Measurements from ENCODE around the gene RAP1GAP. TPM values are rescaled to one million over a fixed set of nuclear protein-coding genes. Genes with fewer than 3 reads are reported as not detected.

The RAP1GAP gene
- total RNA-seq, 2 experiments from 2014 or later: not detected

GRCh38 chr1:21655748-21656147, 13.4 kb downstream of the RAP1GAP start:
- Histone ChIP-seq H3K27ac (ENCODE audit: low read depth, low read length, poor library complexity, severe bottlenecking) (no peak overlapping the region), H3K4me2 (ENCODE audit: low read length) (no peak overlapping the region), H3K4me3 (ENCODE audit: low read depth, low read length, poor library complexity, severe bottlenecking) (no peak overlapping the region), H2AFZ (ENCODE audit: low read length) (no peak overlapping the region), H4K20me1 (ENCODE audit: insufficient read depth, low read length) (no peaks in the 10 kb centered on the region), H3K9me3 (ENCODE audit: low read length) (no peaks in the 10 kb centered on the region), H3K36me3 (ENCODE audit: insufficient read depth, low read length) (no peaks in the 10 kb centered on the region), H3K4me1 (ENCODE audit: insufficient read depth, low read length, poor library complexity, severe bottlenecking) (no peaks in the 10 kb centered on the region), H3K79me2 (ENCODE audit: insufficient read depth, low read depth, low read length) (no peaks in the 10 kb centered on the region), H3K9me2 (ENCODE audit: insufficient read depth, low read length) (no peaks in the 10 kb centered on the region)
- no peak for TF ChIP-seq EZH2phosphoT487 (IDR thresholded peaks at IDR 0.05; ENCODE audit: borderline replicate concordance, low read depth, low read length)
- 0 out of 2 replicates have a peak, but pooled peaks have one; percentile 17 for TF ChIP-seq CTCF (conservative IDR thresholded peaks at IDR 0.05; ENCODE audit: low read length)
- intact Hi-C loops (cut with micrococcal nuclease; ENCODE audit: unreplicated experiment): loop anchor here (5.0 kb wide), 2 partner anchors 307 to 423 kb away; no protein-coding TSS in a partner anchor
- BruUV-seq (replicated peaks): no TSS peak
- no peak for DNase-seq (ENCODE audit: low spot score)
- POLR2A ChIA-PET: no interaction called here
- CTCF ChIA-PET (ENCODE audit: unreplicated experiment): no interaction called here

GRCh38 chr1:21655259-21655658, 13.9 kb downstream of the RAP1GAP start:
- no peak overlapping the region for H3K4me3 ChIP-seq (ENCODE audit: low read depth, low read length, poor library complexity, severe bottlenecking)
- H3K9me3 ChIP-seq (ENCODE audit: low read length): no peaks in the 10 kb centered on the region
- no peaks in the 10 kb centered on the region for H3K9me2 ChIP-seq (ENCODE audit: insufficient read depth, low read length)
- BruUV-seq (replicated peaks): no TSS peak
- no peaks in the 10 kb centered on the region for H4K20me1 ChIP-seq (ENCODE audit: insufficient read depth, low read length)
- no peaks in the 10 kb centered on the region for H3K79me2 ChIP-seq (ENCODE audit: insufficient read depth, low read depth, low read length)
- H2AFZ ChIP-seq (ENCODE audit: low read length): no peak overlapping the region
- no peak overlapping the region for H3K4me2 ChIP-seq (ENCODE audit: low read length)
- H3K36me3 ChIP-seq (ENCODE audit: insufficient read depth, low read length): no peaks in the 10 kb centered on the region
- intact Hi-C loops (cut with micrococcal nuclease; ENCODE audit: unreplicated experiment): loop anchor here (5.0 kb wide), 2 partner anchors 307 to 423 kb away; no protein-coding TSS in a partner anchor
- TF ChIP-seq EZH2phosphoT487 (IDR thresholded peaks at IDR 0.05; ENCODE audit: borderline replicate concordance, low read depth, low read length) (no peak), CTCF (conservative IDR thresholded peaks at IDR 0.05; ENCODE audit: low read length) (no peak)
- no peaks in the 10 kb centered on the region for H3K4me1 ChIP-seq (ENCODE audit: insufficient read depth, low read length, poor library complexity, severe bottlenecking)
- DNase-seq (ENCODE audit: low spot score): no peak
- ChIA-PET CTCF (ENCODE audit: unreplicated experiment) (no interaction called here), POLR2A (no interaction called here)
- no peak overlapping the region for H3K27ac ChIP-seq (ENCODE audit: low read depth, low read length, poor library complexity, severe bottlenecking)

GRCh38 chr1:21654209-21654608, 14.9 kb downstream of the RAP1GAP start:
- H3K4me2 ChIP-seq (ENCODE audit: low read length): no peak overlapping the region
- no peak overlapping the region for H3K27ac ChIP-seq (ENCODE audit: low read depth, low read length, poor library complexity, severe bottlenecking)
- no peak for DNase-seq (ENCODE audit: low spot score)
- H3K9me2 ChIP-seq (ENCODE audit: insufficient read depth, low read length): no peaks in the 10 kb centered on the region
- H3K79me2 ChIP-seq (ENCODE audit: insufficient read depth, low read depth, low read length): no peaks in the 10 kb centered on the region
- ChIA-PET POLR2A (no interaction called here), CTCF (ENCODE audit: unreplicated experiment) (no interaction called here)
- no peaks in the 10 kb centered on the region for H3K4me1 ChIP-seq (ENCODE audit: insufficient read depth, low read length, poor library complexity, severe bottlenecking)
- H3K9me3 ChIP-seq (ENCODE audit: low read length): no peaks in the 10 kb centered on the region
- TF ChIP-seq EZH2phosphoT487 (IDR thresholded peaks at IDR 0.05; ENCODE audit: borderline replicate concordance, low read depth, low read length): no peak
- H3K4me3 ChIP-seq (ENCODE audit: low read depth, low read length, poor library complexity, severe bottlenecking): no peak overlapping the region
- intact Hi-C loops (cut with micrococcal nuclease; ENCODE audit: unreplicated experiment): no loop called here
- BruUV-seq (replicated peaks): no TSS peak
- H3K36me3 ChIP-seq (ENCODE audit: insufficient read depth, low read length): no peaks in the 10 kb centered on the region
- no peak overlapping the region for H2AFZ ChIP-seq (ENCODE audit: low read length)
- no peaks in the 10 kb centered on the region for H4K20me1 ChIP-seq (ENCODE audit: insufficient read depth, low read length)
